ENCODE results near the gene HBS1L. TPM values are rescaled to one million over a fixed set of nuclear protein-coding genes. Genes with fewer than 3 reads are reported as not detected.

The HBS1L gene
- total RNA-seq, 2 experiments from 2014 or later: 82.9 to 93.1 TPM

GRCh38 chr6:135056632-135057031 is 2.0 kb upstream of the HBS1L start:
- Histone ChIP-seq H3K27ac (ENCODE audit: low read depth, low read length, poor library complexity, severe bottlenecking) (no peak overlapping the region), H3K9me3 (ENCODE audit: low read length) (no peaks in the 10 kb centered on the region), H3K4me3 (ENCODE audit: low read depth, low read length, poor library complexity, severe bottlenecking) (no peak overlapping the region), H2AFZ (ENCODE audit: low read length) (no peak overlapping the region), H3K79me2 (ENCODE audit: insufficient read depth, low read depth, low read length) (peaks cover 29% of the 10 kb centered on the region), H3K36me3 (ENCODE audit: insufficient read depth, low read length) (peaks cover 13% of the 10 kb centered on the region), H3K9me2 (ENCODE audit: insufficient read depth, low read length) (no peaks in the 10 kb centered on the region), H3K4me1 (ENCODE audit: insufficient read depth, low read length, poor library complexity, severe bottlenecking) (peaks cover 26% of the 10 kb centered on the region), H4K20me1 (ENCODE audit: insufficient read depth, low read length) (peaks cover 18% of the 10 kb centered on the region), H3K4me2 (ENCODE audit: low read length) (no peak overlapping the region)
- ChIA-PET POLR2A (interaction anchor here (0.7 to 3.3 kb wide), 9 partner anchors 9 to 122 kb away, joined by 3 to 23 read pairs (median 3); no protein-coding TSS in a partner anchor), CTCF (ENCODE audit: unreplicated experiment) (no interaction called here)
- no peak for DNase-seq (ENCODE audit: low spot score)
- BruUV-seq (replicated peaks): no TSS peak
- TF ChIP-seq, protein P1, sequence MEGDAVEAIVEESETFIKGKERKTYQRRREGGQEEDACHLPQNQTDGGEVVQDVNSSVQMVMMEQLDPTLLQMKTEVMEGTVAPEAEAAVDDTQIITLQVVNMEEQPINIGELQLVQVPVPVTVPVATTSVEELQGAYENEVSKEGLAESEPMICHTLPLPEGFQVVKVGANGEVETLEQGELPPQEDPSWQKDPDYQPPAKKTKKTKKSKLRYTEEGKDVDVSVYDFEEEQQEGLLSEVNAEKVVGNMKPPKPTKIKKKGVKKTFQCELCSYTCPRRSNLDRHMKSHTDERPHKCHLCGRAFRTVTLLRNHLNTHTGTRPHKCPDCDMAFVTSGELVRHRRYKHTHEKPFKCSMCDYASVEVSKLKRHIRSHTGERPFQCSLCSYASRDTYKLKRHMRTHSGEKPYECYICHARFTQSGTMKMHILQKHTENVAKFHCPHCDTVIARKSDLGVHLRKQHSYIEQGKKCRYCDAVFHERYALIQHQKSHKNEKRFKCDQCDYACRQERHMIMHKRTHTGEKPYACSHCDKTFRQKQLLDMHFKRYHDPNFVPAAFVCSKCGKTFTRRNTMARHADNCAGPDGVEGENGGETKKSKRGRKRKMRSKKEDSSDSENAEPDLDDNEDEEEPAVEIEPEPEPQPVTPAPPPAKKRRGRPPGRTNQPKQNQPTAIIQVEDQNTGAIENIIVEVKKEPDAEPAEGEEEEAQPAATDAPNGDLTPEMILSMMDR (conservative IDR thresholded peaks at IDR 0.05; ENCODE audit: low read length): no peak
- no peak for TF ChIP-seq EZH2phosphoT487 (IDR thresholded peaks at IDR 0.05; ENCODE audit: borderline replicate concordance, low read depth, low read length)
- intact Hi-C loops (cut with micrococcal nuclease; ENCODE audit: unreplicated experiment): no loop called here

- H3K4me3 ChIP-seq (ENCODE audit: low read depth, low read length, poor library complexity, severe bottlenecking): peak overlapping the region; percentile 93
- no peak for TF ChIP-seq EZH2phosphoT487 (IDR thresholded peaks at IDR 0.05; ENCODE audit: borderline replicate concordance, low read depth, low read length)
- TF ChIP-seq, protein P1 (conservative IDR thresholded peaks at IDR 0.05; ENCODE audit: low read length): no peak
- H3K36me3 ChIP-seq (ENCODE audit: insufficient read depth, low read length): peaks cover 32% of the 10 kb centered on the region
- H3K27ac ChIP-seq (ENCODE audit: low read depth, low read length, poor library complexity, severe bottlenecking): peak overlapping the region; percentile 60
- POLR2A ChIA-PET: interaction anchor here (0.6 to 3.3 kb wide), 25 partner anchors 8 to 340 kb away, joined by 3 to 23 read pairs (median 5); no protein-coding TSS in a partner anchor
- peaks cover 18% of the 10 kb centered on the region for H4K20me1 ChIP-seq (ENCODE audit: insufficient read depth, low read length)
- peaks cover 26% of the 10 kb centered on the region for H3K4me1 ChIP-seq (ENCODE audit: insufficient read depth, low read length, poor library complexity, severe bottlenecking)
- H3K4me2 ChIP-seq (ENCODE audit: low read length): peak overlapping the region; percentile 93
- CTCF ChIA-PET (ENCODE audit: unreplicated experiment): interaction anchor here (0.6 to 1.3 kb wide), 2 partner anchors 47 to 50 kb away, joined by 4 to 5 read pairs; no protein-coding TSS in a partner anchor
- DNase-seq (ENCODE audit: low spot score): peak; percentile 30
- no TSS peak for BruUV-seq (replicated peaks)
- intact Hi-C loops (cut with micrococcal nuclease; ENCODE audit: unreplicated experiment): loop anchor here (1.0 to 5.0 kb wide), 3 partner anchors 127 to 1193 kb away; partner anchors contain the start of genes AHI1 and MYB
- H3K79me2 ChIP-seq (ENCODE audit: insufficient read depth, low read depth, low read length): peaks cover 49% of the 10 kb centered on the region
- peak overlapping the region; percentile 71; the same call in 1 of the 2 replicates for H2AFZ ChIP-seq (ENCODE audit: low read length)
- H3K9me3 ChIP-seq (ENCODE audit: low read length): no peaks in the 10 kb centered on the region
- H3K9me2 ChIP-seq (ENCODE audit: insufficient read depth, low read length): no peaks in the 10 kb centered on the region
Measured at GRCh38 chr6:135054226-135054568, 425 bp downstream of the HBS1L start.

- Histone ChIP-seq H3K4me3 (ENCODE audit: low read depth, low read length, poor library complexity, severe bottlenecking) (peak overlapping the region; percentile 93), H3K36me3 (ENCODE audit: insufficient read depth, low read length) (peaks cover 40% of the 10 kb centered on the region), H4K20me1 (ENCODE audit: insufficient read depth, low read length) (peaks cover 18% of the 10 kb centered on the region), H3K9me2 (ENCODE audit: insufficient read depth, low read length) (no peaks in the 10 kb centered on the region), H2AFZ (ENCODE audit: low read length) (no peak overlapping the region), H3K27ac (ENCODE audit: low read depth, low read length, poor library complexity, severe bottlenecking) (no peak overlapping the region), H3K9me3 (ENCODE audit: low read length) (no peaks in the 10 kb centered on the region), H3K79me2 (ENCODE audit: insufficient read depth, low read depth, low read length) (peaks cover 55% of the 10 kb centered on the region), H3K4me2 (ENCODE audit: low read length) (peak overlapping the region; percentile 93), H3K4me1 (ENCODE audit: insufficient read depth, low read length, poor library complexity, severe bottlenecking) (peaks cover 26% of the 10 kb centered on the region)
- no peak for TF ChIP-seq EZH2phosphoT487 (IDR thresholded peaks at IDR 0.05; ENCODE audit: borderline replicate concordance, low read depth, low read length)
- TF ChIP-seq, protein P1 (conservative IDR thresholded peaks at IDR 0.05; ENCODE audit: low read length): no peak
- DNase-seq (ENCODE audit: low spot score): no peak
- TSS peak; percentile 77 for BruUV-seq (replicated peaks)
- ChIA-PET CTCF (ENCODE audit: unreplicated experiment) (no interaction called here), POLR2A (interaction anchor here (1.5 to 3.0 kb wide), 4 partner anchors 7 to 26 kb away, joined by 5 to 11 read pairs (median 10); no protein-coding TSS in a partner anchor)
- intact Hi-C loops (cut with micrococcal nuclease; ENCODE audit: unreplicated experiment): loop anchor here (5.0 kb wide), 2 partner anchors 444 to 1194 kb away; partner anchors contain the start of gene AHI1
Measured at GRCh38 chr6:135053406-135053805, 1.2 kb downstream of the HBS1L start.
